Brain microvascular endothelial cell (primary cell): Measurements from ENCODE around the gene PER1.

Experiments used
- DNase-seq: peaks from one replicate; pipeline ENCODE4 v3.0.0-alpha.2; 2020
- H3K27ac ChIP-seq: fragments of 250-450 bp; sonication (Bioruptor Pico); 2 replicates; pipeline ENCODE4 v1.5.1; 2020; ENCODE audit warnings: mild to moderate bottlenecking, moderate library complexity
- H3K27me3 ChIP-seq: fragments of 250-450 bp; sonication (Bioruptor Pico); replicated peaks from 2 replicates; pipeline ENCODE4 v1.5.1; 2020; ENCODE audit warnings: mild to moderate bottlenecking
- H3K36me3 ChIP-seq: fragments of 250-450 bp; sonication (Bioruptor Pico); replicated peaks from 2 replicates; pipeline ENCODE4 v1.5.1; 2020; ENCODE audit warnings: mild to moderate bottlenecking
- H3K4me3 ChIP-seq: 2 replicates; pipeline ENCODE4 v1.5.1; 2011; ENCODE audit warnings: low read depth, mild to moderate bottlenecking, control low read depth, low read length, moderate library complexity
- CTCF ChIP-seq: IDR thresholded peaks from 2 replicates; pipeline ENCODE4 v1.5.1; 2011; ENCODE audit warnings: low read depth, mild to moderate bottlenecking, moderate library complexity, low read length, control low read depth, inconsistent platforms; ENCODE audit errors: missing control alignments
- in situ Hi-C: cut with HindIII; loops from 2 replicates; pipeline ENCODE4 v1.10.0; 2017; ENCODE audit warnings: low sequenced_read_pairs, low pct_ligation_motif_present

The PER1 gene

GRCh38 chr17:8155231-8155995, 3.2 kb upstream of the PER1 start:
- DNase-seq = no peak
- TF ChIP-seq CTCF = no peak

GRCh38 chr17:8154608-8155155, 2.5 kb upstream of the PER1 start:
- TF ChIP-seq CTCF = no peak
- Histone ChIP-seq H3K27me3 (no peaks in the 10 kb centered on the region), H3K4me3 (peak overlapping the region; percentile 77), H3K27ac (peak overlapping the region; percentile 91), H3K36me3 (peaks cover 18% of the 10 kb centered on the region)
- in situ Hi-C loops = no loop called here
- no peak for DNase-seq

More at GRCh38 chr17:8155231-8155995, 3.2 kb upstream of the PER1 start:
- in situ Hi-C loops = no loop called here
- Histone ChIP-seq H3K4me3 (peak overlapping the region; percentile 77), H3K27me3 (no peaks in the 10 kb centered on the region), H3K36me3 (peaks cover 13% of the 10 kb centered on the region), H3K27ac (peak overlapping the region; percentile 91)

DNA sequence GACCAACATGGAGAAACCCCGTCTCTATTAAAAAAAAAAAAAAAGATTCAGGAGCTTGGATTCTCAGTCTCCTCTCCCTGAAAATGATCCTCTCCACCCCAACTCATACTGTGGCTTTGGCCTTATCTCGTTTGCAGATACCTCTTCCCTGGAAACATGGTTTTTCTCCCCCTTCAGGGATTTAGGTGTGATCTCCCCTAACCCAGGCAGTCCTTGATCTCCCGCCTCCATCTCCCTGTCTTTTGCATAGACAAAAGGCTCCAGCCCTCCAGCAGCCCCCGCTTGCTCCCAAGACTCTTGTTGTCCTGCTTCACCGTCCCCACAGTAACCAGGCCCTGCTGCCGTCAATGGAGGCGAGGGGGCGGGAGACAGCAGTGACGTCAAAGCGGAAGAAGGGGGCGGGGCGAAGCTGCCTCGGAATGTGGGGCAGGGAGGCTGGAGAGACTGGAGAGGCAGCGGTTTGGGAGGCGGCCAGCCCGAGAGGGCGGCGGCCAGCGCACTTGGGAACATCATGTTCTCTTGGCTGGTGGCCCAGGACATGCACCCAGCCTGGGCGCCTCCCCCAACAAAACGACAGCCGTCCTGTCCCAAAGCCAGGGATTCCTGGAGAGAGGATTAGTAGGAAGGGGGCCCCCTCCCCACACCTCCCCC, 1.9 kb upstream of the PER1 start:
- H3K4me3 ChIP-seq = peak overlapping the region; percentile 77
- in situ Hi-C loops = no loop called here
- H3K27ac ChIP-seq = peak overlapping the region; percentile 99
- no peak for TF ChIP-seq CTCF
- DNase-seq = peak; percentile 99
- H3K36me3 ChIP-seq = peaks cover 19% of the 10 kb centered on the region
- no peaks in the 10 kb centered on the region for H3K27me3 ChIP-seq

GRCh38 chr17:8153525-8153956, 1.3 kb upstream of the PER1 start:
- TF ChIP-seq CTCF = no peak
- Histone ChIP-seq H3K36me3 (peaks cover 23% of the 10 kb centered on the region), H3K27me3 (no peaks in the 10 kb centered on the region), H3K4me3 (peak overlapping the region; percentile 22), H3K27ac (peak overlapping the region; percentile 99)
- DNase-seq = peak; percentile 94
- in situ Hi-C loops = no loop called here

DNA sequence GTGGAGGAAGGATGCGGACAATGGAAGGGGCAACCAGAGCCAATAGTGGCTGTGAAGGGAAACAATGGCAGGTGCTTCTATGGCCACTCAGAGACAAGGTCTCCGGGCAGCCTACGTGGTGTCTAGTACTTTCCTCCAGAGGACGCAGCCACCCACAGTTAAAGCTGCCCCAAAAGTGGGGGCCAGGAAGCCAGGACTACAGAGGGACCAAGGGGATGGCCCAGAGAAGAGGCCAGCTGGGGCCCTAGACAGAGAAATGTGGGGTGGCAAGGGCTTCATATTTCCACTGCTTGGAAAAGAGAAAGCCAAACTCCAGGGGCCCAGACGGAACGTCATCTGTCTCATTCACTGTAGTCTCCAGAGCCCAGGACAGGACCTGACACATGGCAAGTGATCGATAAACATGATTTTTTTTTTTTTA, 837 bp upstream of the PER1 start:
- peak overlapping the region; percentile 99 for H3K27ac ChIP-seq
- in situ Hi-C loops = no loop called here
- H3K36me3 ChIP-seq = peaks cover 25% of the 10 kb centered on the region
- TF ChIP-seq CTCF = no peak
- no peak for DNase-seq
- no peak overlapping the region for H3K4me3 ChIP-seq
- no peaks in the 10 kb centered on the region for H3K27me3 ChIP-seq
